Measurements from ENCODE around the gene AFF3. TPM values are rescaled to one million over a fixed set of nuclear protein-coding genes. Genes with fewer than 3 reads are reported as not detected.

The AFF3 gene
- polyA plus RNA-seq, 3 donors: 16.2 to 22.8 (median 18.5) TPM

- DNase-seq (ENCODE audit: low read depth in 3 of 3, low spot score in 2 of 3): no peak
Measured at GRCh38 chr2:100073110-100073509, 69.3 kb downstream of the AFF3 start.

- no peak for DNase-seq (ENCODE audit: low read depth in 3 of 3, low spot score in 2 of 3)
Measured at GRCh38 chr2:100072503-100072902, 69.9 kb downstream of the AFF3 start.

GRCh38 chr2:100071335-100072043, 70.9 kb downstream of the AFF3 start:
- DNase-seq (ENCODE audit: low read depth in 3 of 3, low spot score in 2 of 3): no peak

GRCh38 chr2:100070078-100070477, 72.3 kb downstream of the AFF3 start:
- no peak for DNase-seq (ENCODE audit: low read depth in 3 of 3, low spot score in 2 of 3)

GRCh38 chr2:100068395-100068794, 74.0 kb downstream of the AFF3 start:
- no peak for DNase-seq (ENCODE audit: low read depth in 3 of 3, low spot score in 2 of 3)

- DNase-seq (ENCODE audit: low read depth in 3 of 3, low spot score in 2 of 3): no peak
Measured at GRCh38 chr2:100067784-100068183, 74.6 kb downstream of the AFF3 start.

- no peak for DNase-seq (ENCODE audit: low read depth in 3 of 3, low spot score in 2 of 3)
Measured at GRCh38 chr2:100066856-100067255, 75.5 kb downstream of the AFF3 start.

GRCh38 chr2:100066246-100066645, 76.1 kb downstream of the AFF3 start:
- no peak for DNase-seq (ENCODE audit: low read depth in 3 of 3, low spot score in 2 of 3)

GRCh38 chr2:100064592-100065428, 77.6 kb downstream of the AFF3 start:
- peak; percentile 29 to 36 (median 31) for DNase-seq (ENCODE audit: low read depth in 3 of 3, low spot score in 2 of 3)

- DNase-seq (ENCODE audit: low read depth in 3 of 3, low spot score in 2 of 3): no peak
Measured at GRCh38 chr2:100064165-100064564, 78.2 kb downstream of the AFF3 start.

GRCh38 chr2:100063459-100063953, 78.9 kb downstream of the AFF3 start:
- no peak for DNase-seq (ENCODE audit: low read depth in 3 of 3, low spot score in 2 of 3)

- DNase-seq (ENCODE audit: low read depth in 3 of 3, low spot score in 2 of 3): no peak
Measured at GRCh38 chr2:100062336-100062735, 80.1 kb downstream of the AFF3 start.

GRCh38 chr2:100060875-100061274, 81.5 kb downstream of the AFF3 start:
- DNase-seq (ENCODE audit: low read depth in 3 of 3, low spot score in 2 of 3): no peak

GRCh38 chr2:100059638-100060037, 82.8 kb downstream of the AFF3 start:
- DNase-seq (ENCODE audit: low read depth in 3 of 3, low spot score in 2 of 3): no peak

- DNase-seq (ENCODE audit: low read depth in 3 of 3, low spot score in 2 of 3): no peak
Measured at GRCh38 chr2:100057901-100058261, 84.5 kb downstream of the AFF3 start.

GRCh38 chr2:100054426-100054825, 88.0 kb downstream of the AFF3 start:
- DNase-seq (ENCODE audit: low read depth in 3 of 3, low spot score in 2 of 3): no peak

GRCh38 chr2:100053087-100053885, 89.1 kb downstream of the AFF3 start:
- no peak for DNase-seq (ENCODE audit: low read depth in 3 of 3, low spot score in 2 of 3)

- no peak for DNase-seq (ENCODE audit: low read depth in 3 of 3, low spot score in 2 of 3)
Measured at GRCh38 chr2:100052650-100053049, 89.7 kb downstream of the AFF3 start.

GRCh38 chr2:100051253-100051652, 91.1 kb downstream of the AFF3 start:
- no peak for DNase-seq (ENCODE audit: low read depth in 3 of 3, low spot score in 2 of 3)

- DNase-seq (ENCODE audit: low read depth in 3 of 3, low spot score in 2 of 3): no peak
Measured at GRCh38 chr2:100050685-100051084, 91.7 kb downstream of the AFF3 start.

All from right renal cortex interstitium (tissue), 3 donors.